BJ (cell line): ENCODE measurements around the gene ZBTB42. TPM values are rescaled to one million over a fixed set of nuclear protein-coding genes. Genes with fewer than 3 reads are reported as not detected.

Experiments
- CTCF ChIA-PET: fragments of 350-600 bp; formaldehyde crosslinking; extraction: SDS; loops from one replicate; lab custom pipeline; 2021; ENCODE audit warnings: antibody characterized with exemption, inconsistent platforms; lab: Yijun Ruan, JAX
- POLR2A ChIA-PET: fragments of 300-600 bp; sonication (Branson Sonifier 250); formaldehyde crosslinking; extraction: SDS; loops from one replicate; lab custom pipeline; 2021; ENCODE audit warnings: antibody characterized with exemption; lab: Charles Lee
- DNase-seq: peaks from one replicate; pipeline ENCODE4 v3.0.0-alpha.2; 2011; ENCODE audit warnings: low read depth
- H3K27me3 ChIP-seq: 2 replicates; pipeline ENCODE4 v1.6.0; 2011; ENCODE audit warnings: low read length; ENCODE audit not compliant: control insufficient read depth, insufficient read depth
- H3K36me3 ChIP-seq: 2 replicates; pipeline ENCODE4 v1.5.1; 2011; ENCODE audit warnings: low read length; ENCODE audit not compliant: control insufficient read depth, insufficient read depth
- H3K4me3 ChIP-seq: 2 replicates; pipeline ENCODE4 v1.5.1; 2011; ENCODE audit warnings: low read depth, mild to moderate bottlenecking, control low read depth, low read length
- CTCF ChIP-seq: IDR thresholded peaks from 2 replicates; pipeline ENCODE4 v1.5.1; 2011; ENCODE audit warnings: low read depth, mild to moderate bottlenecking, control low read depth, inconsistent platforms, low read length, moderate library complexity; ENCODE audit not compliant: insufficient read depth
- polyA plus RNA-seq: library from polyadenylated mRNA; depleted of rRNA; stranded (reverse); fragments of >200 nt; gene quantifications from 2 replicates; pipeline ENCODE4 v1.2.3, GENCODE V29; 2011

Gene ZBTB42
- polyA plus RNA-seq, 1 experiment, result 2.7 TPM

- H3K36me3 ChIP-seq, result peaks cover 44% of the 10 kb centered on the region
- H3K4me3 ChIP-seq, result no peak overlapping the region
- TF ChIP-seq CTCF, result no peak
- ChIA-PET CTCF (no interaction called here), POLR2A (no interaction called here)
- no peaks in the 10 kb centered on the region for H3K27me3 ChIP-seq
- DNase-seq, result no peak
Measured at GRCh38 chr14:104787736-104788135, 13.2 kb upstream of the ZBTB42 start.

- ChIA-PET POLR2A (no interaction called here), CTCF (interaction anchor here (1.3 to 1.5 kb wide), 2 partner anchors 18 to 19 kb away, joined by 3 to 6 read pairs; no protein-coding TSS in a partner anchor)
- H3K27me3 ChIP-seq, result no peaks in the 10 kb centered on the region
- no peak overlapping the region for H3K4me3 ChIP-seq
- H3K36me3 ChIP-seq, result peaks cover 44% of the 10 kb centered on the region
- TF ChIP-seq CTCF, result no peak
- no peak for DNase-seq
Measured at GRCh38 chr14:104788161-104788818, 12.6 kb upstream of the ZBTB42 start.

- CTCF ChIA-PET, result interaction anchor here (0.7 to 1.5 kb wide), 4 partner anchors 9 to 32 kb away, joined by 3 to 6 read pairs (median 3); no protein-coding TSS in a partner anchor
- no peak for TF ChIP-seq CTCF
Measured at GRCh38 chr14:104788873-104789663, 11.8 kb upstream of the ZBTB42 start.

GRCh38 chr14:104789752-104790743 lies 10.9 kb upstream of the ZBTB42 start:
- no peaks in the 10 kb centered on the region for H3K27me3 ChIP-seq
- H3K36me3 ChIP-seq, result peaks cover 40% of the 10 kb centered on the region
- POLR2A ChIA-PET, result no interaction called here
- CTCF ChIA-PET, result interaction anchor here (0.7 to 1.5 kb wide), 5 partner anchors 10 to 31 kb away, joined by 3 to 6 read pairs (median 3); no protein-coding TSS in a partner anchor
- TF ChIP-seq CTCF, result no peak
- no peak overlapping the region for H3K4me3 ChIP-seq
- no peak for DNase-seq

More at GRCh38 chr14:104788873-104789663, 11.8 kb upstream of the ZBTB42 start:
- Histone ChIP-seq H3K36me3 (peaks cover 44% of the 10 kb centered on the region), H3K27me3 (no peaks in the 10 kb centered on the region), H3K4me3 (no peak overlapping the region)
- POLR2A ChIA-PET, result no interaction called here
- DNase-seq, result no peak
